Measurements from ENCODE around the gene NUDT7.

NUDT7 gene

GRCh38 chr16:77729951-77730350, 7.6 kb downstream of the NUDT7 start:
- DNase-seq, result no peak

- no peak for DNase-seq
Measured at GRCh38 chr16:77732241-77732946, 10.1 kb downstream of the NUDT7 start.

GRCh38 chr16:77736879-77737278, 14.6 kb downstream of the NUDT7 start:
- no peak for DNase-seq

- DNase-seq, result no peak
Measured at GRCh38 chr16:77738706-77739558, 16.6 kb downstream of the NUDT7 start.

GRCh38 chr16:77739559-77739892, 17.2 kb downstream of the NUDT7 start:
- no peak for DNase-seq

- DNase-seq, result no peak
Measured at GRCh38 chr16:77744141-77744540, 21.8 kb downstream of the NUDT7 start.

- DNase-seq, result no peak
Measured at GRCh38 chr16:77745972-77746371, 23.7 kb downstream of the NUDT7 start.

- no peak for DNase-seq
Measured at GRCh38 chr16:77748421-77749005, 26.2 kb downstream of the NUDT7 start.

GRCh38 chr16:77749415-77749814, 27.1 kb downstream of the NUDT7 start:
- DNase-seq, result no peak

- no peak for DNase-seq
Measured at GRCh38 chr16:77758046-77758445, 35.7 kb downstream of the NUDT7 start.

GRCh38 chr16:77758508-77758907, 36.2 kb downstream of the NUDT7 start:
- no peak for DNase-seq

GRCh38 chr16:77759201-77759600, 36.9 kb downstream of the NUDT7 start:
- no peak for DNase-seq

- DNase-seq, result no peak
Measured at GRCh38 chr16:77759821-77760220, 37.5 kb downstream of the NUDT7 start.

- DNase-seq, result no peak
Measured at GRCh38 chr16:77760800-77761199, 38.5 kb downstream of the NUDT7 start.

- DNase-seq, result no peak
Measured at GRCh38 chr16:77761204-77761603, 38.9 kb downstream of the NUDT7 start.

GRCh38 chr16:77762262-77762661, 39.9 kb downstream of the NUDT7 start:
- DNase-seq, result no peak

- DNase-seq, result no peak
Measured at GRCh38 chr16:77763994-77764393, 41.7 kb downstream of the NUDT7 start.

- DNase-seq, result no peak
Measured at GRCh38 chr16:77767211-77767610, 44.9 kb downstream of the NUDT7 start.

- no peak for DNase-seq
Measured at GRCh38 chr16:77767826-77768225, 45.5 kb downstream of the NUDT7 start.

GRCh38 chr16:77775911-77776909, 53.9 kb downstream of the NUDT7 start:
- DNase-seq, result no peak

- DNase-seq, result no peak
Measured at GRCh38 chr16:77777745-77778144, 55.4 kb downstream of the NUDT7 start.

- DNase-seq, result no peak
Measured at GRCh38 chr16:77780378-77780837, 58.1 kb downstream of the NUDT7 start.

- no peak for DNase-seq
Measured at GRCh38 chr16:77781091-77781490, 58.8 kb downstream of the NUDT7 start.

Measured in NCI-H345 (cell line).